GM21528 (cell line): Measurements from ENCODE around the gene SAMD9L.

Experiments
- ATAC-seq: cut with Tn5 transposase; IDR thresholded peaks from one replicate; pipeline ENCODE4 v1.9.1; 2021; ENCODE audit warnings: mild to moderate bottlenecking, moderate library complexity; ENCODE audit not compliant: unreplicated experiment, low FRiP score

Gene SAMD9L

GRCh38 chr7:93148144-93148543, at the start of gene SAMD9L:
Gene SAMD9L, minus strand, starts transcription at chr7:93148385. Its CDS starts 12,414 bp downstream, at chr7:93135971.
- peak; percentile 61 for ATAC-seq

- no peak for ATAC-seq
Observed at GRCh38 chr7:93196336-93196735, 48.2 kb upstream of the SAMD9L start.

GRCh38 chr7:93194386-93194785, 46.2 kb upstream of the SAMD9L start:
- no peak for ATAC-seq

- no peak for ATAC-seq
Observed at GRCh38 chr7:93188870-93189634, 40.9 kb upstream of the SAMD9L start.

DNA sequence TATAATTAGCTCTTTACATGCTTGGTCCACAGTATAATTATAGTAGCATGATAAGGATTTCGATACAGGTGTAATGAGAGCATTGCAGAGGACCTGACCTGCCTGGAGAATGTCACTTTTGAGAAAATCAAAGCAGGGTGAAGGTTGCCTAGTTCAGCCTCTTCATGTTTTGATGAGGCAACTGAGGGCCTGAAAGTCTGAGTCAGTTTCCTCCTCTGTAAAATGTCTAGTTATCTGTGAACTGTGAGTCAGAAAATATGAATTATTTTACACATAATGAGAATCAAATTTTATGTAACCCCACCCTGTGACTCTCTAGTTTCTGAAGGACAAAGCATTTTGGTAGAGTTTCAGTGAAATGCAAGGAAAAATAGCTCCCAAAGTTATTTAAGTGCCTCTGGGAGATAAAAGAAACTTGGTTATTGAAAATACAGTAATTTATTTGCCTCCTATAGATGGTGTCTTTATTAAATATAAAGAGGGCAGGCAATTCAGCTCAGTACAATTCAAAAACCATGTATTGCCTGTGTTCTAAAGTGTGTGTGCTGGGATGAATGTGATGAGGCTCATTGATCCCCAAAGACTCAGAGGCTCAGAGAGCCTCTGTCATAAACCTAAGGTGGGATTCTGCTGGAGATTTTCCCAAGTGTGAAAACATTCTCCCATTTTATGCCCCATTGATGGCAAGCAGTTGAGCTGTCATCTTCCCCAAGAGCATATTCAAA, 37.3 kb upstream of the SAMD9L start:
- ATAC-seq = no peak

- ATAC-seq = no peak
Observed at GRCh38 chr7:93179173-93179572, 31.0 kb upstream of the SAMD9L start.

DNA sequence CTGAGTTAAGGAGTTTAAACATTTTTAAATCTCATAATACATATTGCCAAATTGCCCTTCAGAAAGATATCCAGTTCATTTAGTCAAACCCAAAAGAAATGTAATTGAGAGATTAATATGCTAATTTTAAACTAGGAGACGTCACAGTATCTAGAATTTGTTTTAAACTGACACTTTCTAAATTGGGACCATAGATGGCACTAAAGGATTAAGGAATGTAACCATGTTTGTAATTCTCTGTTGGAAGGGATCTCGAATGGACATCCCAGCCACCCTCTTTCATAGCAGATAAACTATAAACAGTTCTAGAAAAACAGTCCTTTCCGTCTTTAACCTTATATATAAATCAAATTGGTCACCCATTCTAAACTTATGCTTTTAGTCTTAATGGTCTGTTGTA, 30.0 kb upstream of the SAMD9L start:
- no peak for ATAC-seq

DNA sequence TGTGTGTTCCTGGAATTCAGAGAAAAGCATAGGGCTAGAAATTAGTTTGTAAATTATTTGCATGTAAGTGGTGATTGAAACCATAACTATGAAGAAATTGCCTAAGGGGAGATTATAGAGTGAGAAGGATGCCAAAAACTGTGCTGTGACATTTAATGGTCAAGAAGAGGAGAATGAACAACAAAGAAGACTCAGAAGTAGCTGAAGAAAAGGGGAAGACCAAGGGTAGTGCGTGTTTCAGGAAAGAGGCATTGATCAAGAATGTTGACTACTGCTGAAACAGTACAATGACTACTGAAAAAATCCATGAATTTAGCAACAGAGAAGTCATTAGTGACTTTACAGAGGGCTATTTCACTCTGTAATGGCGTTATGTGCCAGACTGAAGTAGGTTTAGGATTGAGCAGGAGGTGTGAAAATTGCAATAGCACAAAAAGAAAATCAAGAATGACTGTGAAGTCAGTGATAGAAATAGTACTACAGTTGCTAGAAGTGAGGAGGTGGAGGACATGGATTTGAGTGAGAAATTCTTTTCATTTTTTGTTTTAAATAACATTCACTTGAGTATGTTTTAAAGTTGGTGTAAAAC, 28.9 kb upstream of the SAMD9L start:
- ATAC-seq = no peak

- no peak for ATAC-seq
Observed at GRCh38 chr7:93175219-93175618, 27.0 kb upstream of the SAMD9L start.

DNA sequence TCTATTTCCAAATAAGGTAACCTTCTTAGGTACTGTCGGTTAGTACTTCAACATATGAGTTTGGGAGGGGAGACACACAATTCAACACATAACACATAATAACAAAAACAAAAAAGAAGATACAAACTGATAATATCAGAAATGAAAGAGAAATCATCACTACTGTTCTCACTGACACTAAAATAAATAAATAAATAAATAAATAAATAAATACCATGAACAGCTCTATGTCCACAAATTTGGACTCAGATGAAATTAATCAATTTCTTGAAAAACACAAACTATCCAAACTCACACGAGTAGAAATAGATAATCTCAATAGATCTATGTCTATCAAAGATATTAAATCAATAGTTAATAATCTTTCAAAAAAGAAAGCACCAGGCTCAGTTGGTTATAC, 24.5 kb upstream of the SAMD9L start:
- ATAC-seq = no peak

GRCh38 chr7:93171606-93172226, 23.5 kb upstream of the SAMD9L start:
- no peak for ATAC-seq

DNA sequence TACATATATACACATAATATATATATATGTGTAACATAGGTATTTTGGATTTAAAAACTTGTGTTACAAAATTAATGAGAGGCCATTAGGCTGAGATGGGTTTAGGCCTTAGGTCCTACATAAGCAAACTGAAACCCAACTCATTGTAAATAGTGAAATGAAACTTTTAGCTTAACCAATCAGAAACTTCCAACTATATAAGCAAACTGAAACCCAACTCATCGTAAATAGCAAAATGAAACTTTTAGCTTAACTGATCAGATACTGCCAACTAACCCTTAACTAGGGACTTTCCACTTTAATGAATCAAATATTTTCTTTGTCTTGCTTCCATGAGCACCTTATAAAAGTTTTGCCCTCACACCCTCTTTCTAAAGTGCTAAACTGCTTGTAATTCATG, 17.3 kb upstream of the SAMD9L start:
- ATAC-seq = peak; percentile 100

GRCh38 chr7:93164766-93165165, 16.6 kb upstream of the SAMD9L start:
- no peak for ATAC-seq

DNA sequence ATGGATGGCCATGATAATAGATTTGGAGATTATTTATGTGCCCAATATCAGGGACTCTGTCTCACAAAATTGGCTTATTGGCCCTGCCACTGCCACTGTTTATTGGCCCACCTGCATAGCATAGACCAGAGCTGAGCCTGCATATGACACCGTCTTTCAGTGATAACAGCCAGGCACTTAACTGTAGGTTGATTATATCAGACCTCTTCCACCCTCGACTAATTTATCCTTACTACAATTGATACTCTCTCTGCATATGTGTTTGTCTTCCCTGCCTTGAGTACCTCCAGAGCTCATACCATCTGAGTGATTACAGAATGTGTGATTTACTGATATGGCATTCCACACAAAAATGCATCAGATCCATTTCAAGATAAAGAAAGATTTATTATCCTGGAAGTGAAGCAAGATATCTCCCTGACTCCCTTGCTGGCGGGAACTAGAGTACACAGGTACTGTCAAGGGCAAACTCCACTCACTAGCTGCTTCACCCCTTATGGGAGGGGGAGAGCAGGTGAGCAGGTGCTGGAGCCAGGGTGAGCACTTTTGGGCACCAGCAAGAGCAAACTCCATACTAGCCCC, 13.1 kb upstream of the SAMD9L start:
- no peak for ATAC-seq

GRCh38 chr7:93160410-93160809, 12.2 kb upstream of the SAMD9L start:
- no peak for ATAC-seq

GRCh38 chr7:93159490-93159889, 11.3 kb upstream of the SAMD9L start:
- ATAC-seq = no peak

GRCh38 chr7:93156884-93157283, 8.7 kb upstream of the SAMD9L start:
- no peak for ATAC-seq

GRCh38 chr7:93150200-93150835, 2.1 kb upstream of the SAMD9L start:
- ATAC-seq = no peak

DNA sequence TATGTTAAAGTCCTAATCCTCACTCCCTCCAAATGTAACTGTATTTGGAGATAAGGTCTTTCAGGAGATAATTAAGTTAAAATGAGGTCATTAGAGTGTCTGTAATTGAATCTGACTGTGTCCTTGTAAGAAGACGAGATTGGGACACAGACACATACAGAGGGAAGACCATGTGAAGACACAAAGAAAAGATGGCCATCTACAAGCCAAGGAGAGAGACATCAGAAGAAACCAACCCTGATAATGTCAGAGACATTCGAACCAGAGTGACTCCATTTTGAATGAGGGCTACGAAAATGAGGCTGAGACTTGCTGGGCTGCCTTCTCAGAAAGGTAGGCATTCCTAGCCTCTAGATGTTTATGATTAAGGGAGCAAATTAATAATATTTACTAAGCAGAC, 542 bp upstream of the SAMD9L start:
- no peak for ATAC-seq

GRCh38 chr7:93147363-93147762, 822 bp downstream of the SAMD9L start:
- ATAC-seq = peak; percentile 75
